Keratinocyte (primary cell): ENCODE results near the gene ATP1A2. TPM values are rescaled to one million over a fixed set of nuclear protein-coding genes. Genes with fewer than 3 reads are reported as not detected.

Experiments used
- DNase-seq: peaks from one replicate; pipeline ENCODE4 v3.0.0-alpha.2; 2011; ENCODE audit warnings: low read depth, missing footprints, low spot score
- FAIRE-seq: peaks from 2 replicates; lab custom pipeline; 2011; peaks lifted over from hg19 to GRCh38; lab: Jason Lieb, UNC
- H2AFZ ChIP-seq: 2 replicates; pipeline ENCODE4 v1.6.0; 2012; ENCODE audit warnings: low read length, control low read depth, inconsistent platforms; ENCODE audit not compliant: control insufficient read depth
- H3K27ac ChIP-seq: 2 replicates; pipeline ENCODE4 v1.5.1; 2011; ENCODE audit warnings: low read length; ENCODE audit not compliant: control insufficient read depth, insufficient read depth
- H3K27me3 ChIP-seq: 3 replicates; pipeline ENCODE4 v1.6.0; 2011; ENCODE audit warnings: low read length; ENCODE audit not compliant: control insufficient read depth, insufficient read depth; ENCODE audit errors: extremely low read depth
- H3K36me3 ChIP-seq, 2 experiments: 2 replicates in 1 of 2; 3 replicates in 1 of 2; pipeline ENCODE4 v1.5.1; 2011; ENCODE audit warnings: low read length in 2 of 2, mild to moderate bottlenecking in 1 of 2; ENCODE audit not compliant: control insufficient read depth in 2 of 2, insufficient read depth in 2 of 2; ENCODE audit errors: extremely low read depth in 1 of 2
- H3K4me1 ChIP-seq: 3 replicates; pipeline ENCODE4 v1.5.1; 2011; ENCODE audit warnings: low read length; ENCODE audit not compliant: control insufficient read depth, insufficient read depth; ENCODE audit errors: extremely low read depth
- H3K4me2 ChIP-seq: 3 replicates; pipeline ENCODE4 v1.6.0; 2011; ENCODE audit warnings: low read depth, low read length; ENCODE audit not compliant: control insufficient read depth, insufficient read depth; ENCODE audit errors: extremely low read depth
- H3K4me3 ChIP-seq, 3 experiments: fragments of 200-600 bp in 1 of 3; sonication (generic) in 1 of 3; 2 replicates in 2 of 3; 3 replicates in 1 of 3; pipeline ENCODE4 v1.5.1; 2011 to 2016; ENCODE audit warnings: low read length in 3 of 3, mild to moderate bottlenecking in 3 of 3, control low read depth in 2 of 3, inconsistent platforms in 1 of 3, low read depth in 1 of 3, mixed read lengths in 1 of 3, mixed run types in 1 of 3, moderate library complexity in 1 of 3; ENCODE audit not compliant: control insufficient read depth in 2 of 3, insufficient read depth in 2 of 3; ENCODE audit errors: extremely low read depth in 1 of 3
- H3K79me2 ChIP-seq: 2 replicates; pipeline ENCODE4 v1.6.0; 2012; ENCODE audit warnings: low read length; ENCODE audit not compliant: control insufficient read depth, insufficient read depth
- H3K9ac ChIP-seq: 3 replicates; pipeline ENCODE4 v1.6.0; 2011; ENCODE audit warnings: low read length; ENCODE audit not compliant: control insufficient read depth, insufficient read depth; ENCODE audit errors: extremely low read depth
- H3K9me1 ChIP-seq: 3 replicates; pipeline ENCODE4 v1.6.0; 2011; ENCODE audit warnings: low read length; ENCODE audit not compliant: control insufficient read depth, insufficient read depth; ENCODE audit errors: extremely low read depth
- H3K9me3 ChIP-seq: 2 replicates; pipeline ENCODE4 v1.5.1; 2012; ENCODE audit warnings: low read depth, low read length; ENCODE audit not compliant: control insufficient read depth
- H4K20me1 ChIP-seq: 3 replicates; pipeline ENCODE4 v1.6.0; 2011; ENCODE audit warnings: low read length; ENCODE audit not compliant: control insufficient read depth, insufficient read depth; ENCODE audit errors: extremely low read depth
- CTCF ChIP-seq, 3 experiments: IDR thresholded peaks in 1 of 3; conservative IDR thresholded peaks in 1 of 3; optimal IDR thresholded peaks in 1 of 3; 2 replicates in 2 of 3; 3 replicates in 1 of 3; pipeline versions ENCODE3 to v1.5.1; 2011; ENCODE audit warnings: low read length in 3 of 3, mild to moderate bottlenecking in 3 of 3, moderate library complexity in 2 of 3, control low read depth in 1 of 3, inconsistent platforms in 1 of 3; ENCODE audit not compliant: insufficient read depth in 2 of 3; ENCODE audit errors: extremely low read depth in 1 of 3
- EZH2 ChIP-seq: IDR thresholded peaks from one replicate; pipeline ENCODE4 v1.6.1; 2012; ENCODE audit warnings: inconsistent platforms, mild to moderate bottlenecking, low read length, moderate library complexity
- dilution Hi-C: fragments of 300-500 bp; cut with MboI; formaldehyde crosslinking; loops from one replicate; pipeline ENCODE4 v1.7.0; 2020; ENCODE audit warnings: low sequenced_read_pairs; ENCODE audit not compliant: extremely low pct_ligation_motif_present
- polyA plus RNA-seq, 5 experiments: library from polyadenylated mRNA; depleted of rRNA in 3 of 5; stranded (reverse) in 3 of 5; stranded (forward) in 1 of 5; unstranded in 1 of 5; fragments of >200 nt; gene quantifications; 1 replicate in 1 of 5; 2 replicates in 3 of 5; 3 replicates in 1 of 5; pipeline versions ENCODE4 v1.2.1 to v1.2.3, GENCODE V29; 2011 to 2012; ENCODE audit warnings: missing spikeins in 2 of 5, low read depth in 1 of 5, low replicate concordance in 1 of 5

The ATP1A2 gene
- polyA plus RNA-seq, 1 donor (not counting 4 experiments of a cell fraction or from before 2014, with no cell fraction given) = not detected

GRCh38 chr1:160090760-160091159 lies 24.8 kb upstream of the ATP1A2 start:
- no peak overlapping the region for H2AFZ ChIP-seq
- H3K27ac ChIP-seq = no peak overlapping the region
- DNase-seq (no peak), FAIRE-seq (no peak)
- H4K20me1 ChIP-seq = no peaks in the 10 kb centered on the region
- dilution Hi-C loops = no loop called here
- TF ChIP-seq CTCF (optimal IDR thresholded peaks at IDR 0.05 in 1 of 3, IDR thresholded peaks at IDR 0.05 in 1 of 3, conservative IDR thresholded peaks at IDR 0.05 in 1 of 3; ENCODE audit: extremely low read depth in 1 of 3, insufficient read depth in 2 of 3, low read length in 3 of 3) = no peak
- TF ChIP-seq EZH2 = no peak
- no peak overlapping the region for H3K9ac ChIP-seq
- H3K36me3 ChIP-seq = peaks cover 10 to 19% of the 10 kb centered on the region in 2 experiments
- no peaks in the 10 kb centered on the region for H3K4me1 ChIP-seq
- no peaks in the 10 kb centered on the region for H3K9me3 ChIP-seq
- H3K4me2 ChIP-seq = no peak overlapping the region
- H3K79me2 ChIP-seq = no peaks in the 10 kb centered on the region
- no peak overlapping the region for H3K4me3 ChIP-seq
- H3K27me3 ChIP-seq = no peaks in the 10 kb centered on the region
- peaks cover 3% of the 10 kb centered on the region for H3K9me1 ChIP-seq

GRCh38 chr1:160091666-160092223 lies 23.8 kb upstream of the ATP1A2 start:
- dilution Hi-C loops = no loop called here
- H3K4me2 ChIP-seq = no peak overlapping the region
- no peaks in the 10 kb centered on the region for H3K79me2 ChIP-seq
- H4K20me1 ChIP-seq = no peaks in the 10 kb centered on the region
- peaks cover 3% of the 10 kb centered on the region for H3K9me1 ChIP-seq
- no peak overlapping the region for H2AFZ ChIP-seq
- FAIRE-seq (no peak), DNase-seq (no peak)
- peaks cover 10 to 19% of the 10 kb centered on the region in 2 experiments for H3K36me3 ChIP-seq
- H3K27me3 ChIP-seq = no peaks in the 10 kb centered on the region
- TF ChIP-seq EZH2 (no peak), CTCF (optimal IDR thresholded peaks at IDR 0.05 in 1 of 3, IDR thresholded peaks at IDR 0.05 in 1 of 3, conservative IDR thresholded peaks at IDR 0.05 in 1 of 3; ENCODE audit: extremely low read depth in 1 of 3, insufficient read depth in 2 of 3, low read length in 3 of 3) (no peak)
- H3K4me3 ChIP-seq = no peak overlapping the region
- peaks cover 5% of the 10 kb centered on the region for H3K4me1 ChIP-seq
- no peak overlapping the region for H3K27ac ChIP-seq
- H3K9ac ChIP-seq = no peak overlapping the region
- H3K9me3 ChIP-seq = no peaks in the 10 kb centered on the region
